Central memory CD8-positive, alpha-beta T cell (primary cell): ENCODE results near the gene ADAMTS16.

Source experiments
- ATAC-seq: fragments of 150-1000 bp; cut with Tn5 transposase; replicated peaks from 2 replicates; pipeline ENCODE4 v1.10.0; 2022; ENCODE audit warnings: mild to moderate bottlenecking, moderate FRiP score, moderate number of reproducible peaks; ENCODE audit not compliant: poor library complexity, severe bottlenecking; ENCODE audit errors: extremely low read depth
- DNase-seq, 2 donors: peaks; one replicate each; pipeline ENCODE4 v3.0.0; 2021; ENCODE audit warnings: low spot score in 2 of 2
- H3K27ac Mint-ChIP-seq: one replicate; pipeline ENCODE4 v1.8.0; 2022; ENCODE audit warnings: low read depth, mild to moderate bottlenecking, moderate library complexity, mixed read lengths
- H3K27me3 Mint-ChIP-seq: one replicate; pipeline ENCODE4 v1.8.0; 2022; ENCODE audit warnings: mixed read lengths
- H3K36me3 Mint-ChIP-seq: one replicate; pipeline ENCODE4 v1.8.0; 2022; ENCODE audit warnings: mild to moderate bottlenecking, moderate library complexity, mixed read lengths; ENCODE audit not compliant: insufficient read depth
- H3K4me1 Mint-ChIP-seq: one replicate; pipeline ENCODE4 v1.8.0; 2022; ENCODE audit warnings: mixed read lengths
- H3K4me3 Mint-ChIP-seq: one replicate; pipeline ENCODE4 v1.8.0; 2022; ENCODE audit warnings: mild to moderate bottlenecking, moderate library complexity, mixed read lengths
- H3K9me3 Mint-ChIP-seq: one replicate; pipeline ENCODE4 v1.8.0; 2022; ENCODE audit warnings: mixed read lengths

ADAMTS16 gene

DNA sequence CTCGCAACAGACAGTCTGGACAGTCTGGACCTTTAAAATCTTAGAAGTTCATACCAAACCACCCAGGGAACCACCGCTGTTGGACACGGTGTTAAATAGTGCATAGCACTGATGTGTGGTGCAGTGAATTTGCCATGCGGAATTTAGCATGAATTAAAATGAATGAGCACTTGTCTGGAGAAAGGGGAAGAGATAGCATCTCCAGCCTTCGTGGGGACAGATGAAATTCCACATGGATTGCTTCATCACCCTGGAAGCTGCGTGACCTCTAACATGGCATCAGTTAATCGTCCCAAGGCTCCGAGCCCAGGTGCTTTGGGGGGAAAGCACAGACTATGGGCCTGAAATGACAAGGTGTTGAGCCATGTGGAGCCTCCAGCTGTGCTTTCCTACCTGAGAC is 91.4 kb downstream of the ADAMTS16 start:
- Mint-ChIP-seq H3K27me3 (no peaks in the 10 kb centered on the region), H3K4me1 (no peaks in the 10 kb centered on the region), H3K36me3 (no peaks in the 10 kb centered on the region), H3K9me3 (no peaks in the 10 kb centered on the region), H3K27ac (no peak overlapping the region), H3K4me3 (no peak overlapping the region)
- ATAC-seq = no peak
- no peak for DNase-seq

DNA sequence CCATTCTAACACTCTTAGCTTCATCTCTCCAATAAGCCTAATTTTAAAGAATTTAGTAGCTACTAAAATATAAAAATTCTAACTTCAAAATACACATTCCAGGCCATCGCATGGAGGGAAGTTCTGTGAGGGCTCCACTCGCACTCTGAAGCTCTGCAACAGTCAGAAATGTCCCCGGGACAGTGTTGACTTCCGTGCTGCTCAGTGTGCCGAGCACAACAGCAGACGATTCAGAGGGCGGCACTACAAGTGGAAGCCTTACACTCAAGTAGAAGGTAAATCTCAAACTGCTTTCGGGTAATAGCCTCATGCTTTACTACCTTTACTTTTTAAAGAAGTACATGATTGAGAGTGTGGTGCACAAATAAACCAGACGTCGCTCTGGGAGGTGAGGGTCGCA is 94.8 kb downstream of the ADAMTS16 start:
- DNase-seq (no peak), ATAC-seq (no peak)
- Mint-ChIP-seq H3K4me1 (no peaks in the 10 kb centered on the region), H3K27ac (no peak overlapping the region), H3K36me3 (no peaks in the 10 kb centered on the region), H3K4me3 (no peak overlapping the region), H3K27me3 (no peaks in the 10 kb centered on the region), H3K9me3 (no peaks in the 10 kb centered on the region)

DNA sequence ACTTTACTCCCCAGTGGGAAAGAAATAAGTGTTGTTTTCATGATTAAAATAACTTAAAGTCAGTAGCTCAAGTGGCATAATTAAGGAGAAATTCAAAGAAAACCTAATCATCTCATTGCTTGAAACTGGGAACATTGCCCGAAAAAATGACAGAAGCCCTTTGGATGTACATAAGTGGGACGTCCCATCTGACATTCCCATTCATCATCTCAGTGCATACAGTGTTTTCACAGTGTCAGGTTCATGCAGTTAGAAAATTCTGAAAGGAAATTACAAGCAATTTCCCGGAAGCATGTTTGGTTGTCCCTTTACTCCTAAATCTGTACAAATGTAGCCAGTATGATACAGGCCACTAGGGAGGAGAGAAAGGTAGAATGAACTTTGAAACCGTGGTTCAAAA is 95.6 kb downstream of the ADAMTS16 start:
- H3K27ac Mint-ChIP-seq = no peak overlapping the region
- no peak for DNase-seq
- H3K4me3 Mint-ChIP-seq = no peak overlapping the region
- H3K4me1 Mint-ChIP-seq = no peaks in the 10 kb centered on the region
- ATAC-seq = no peak
- H3K9me3 Mint-ChIP-seq = no peaks in the 10 kb centered on the region
- no peaks in the 10 kb centered on the region for H3K36me3 Mint-ChIP-seq
- H3K27me3 Mint-ChIP-seq = no peaks in the 10 kb centered on the region

DNA sequence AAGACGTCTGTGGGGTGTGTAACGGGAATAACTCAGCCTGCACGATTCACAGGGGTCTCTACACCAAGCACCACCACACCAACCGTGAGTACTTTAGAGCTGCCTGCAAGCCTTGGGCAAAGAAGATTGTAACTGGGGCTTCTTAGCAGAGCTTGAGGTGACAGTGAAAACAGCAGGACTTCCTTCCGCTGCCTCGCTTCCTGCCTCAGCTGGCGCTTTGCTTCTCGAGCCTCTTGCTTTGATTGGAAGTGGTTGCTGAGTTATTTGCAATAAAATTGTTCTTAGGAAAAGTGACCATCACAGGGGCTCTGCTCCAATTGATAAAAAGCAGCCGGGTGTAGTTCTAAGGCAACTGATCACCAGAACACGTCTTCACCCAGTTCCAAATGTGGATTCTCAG is 99.1 kb downstream of the ADAMTS16 start:
- Mint-ChIP-seq H3K9me3 (no peaks in the 10 kb centered on the region), H3K4me1 (no peaks in the 10 kb centered on the region), H3K27ac (no peak overlapping the region), H3K36me3 (no peaks in the 10 kb centered on the region), H3K27me3 (no peaks in the 10 kb centered on the region), H3K4me3 (no peak overlapping the region)
- DNase-seq = no peak
- no peak for ATAC-seq

DNA sequence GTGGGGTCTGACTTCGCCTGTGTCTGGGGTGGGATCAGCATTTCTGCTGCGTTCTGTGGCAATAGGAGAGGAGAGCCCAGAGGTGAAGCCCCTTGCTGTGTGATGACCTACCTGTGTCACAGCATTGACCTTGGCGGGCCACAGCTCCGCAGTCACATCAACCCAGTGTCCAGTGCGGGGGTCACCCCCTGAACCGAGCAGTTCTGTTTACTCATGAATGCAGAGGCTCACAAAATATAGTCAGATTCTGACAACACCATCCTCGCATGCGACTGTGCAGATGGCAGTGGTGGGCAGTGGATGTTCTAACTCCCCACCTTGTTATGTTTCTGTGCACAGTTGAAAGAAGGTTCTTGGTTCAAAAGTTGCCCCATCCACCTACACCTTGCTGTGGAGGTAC is 100.1 kb downstream of the ADAMTS16 start:
- Mint-ChIP-seq H3K27me3 (no peaks in the 10 kb centered on the region), H3K4me3 (no peak overlapping the region), H3K27ac (no peak overlapping the region), H3K36me3 (no peaks in the 10 kb centered on the region), H3K9me3 (no peaks in the 10 kb centered on the region), H3K4me1 (no peaks in the 10 kb centered on the region)
- no peak for ATAC-seq
- DNase-seq = no peak

DNA sequence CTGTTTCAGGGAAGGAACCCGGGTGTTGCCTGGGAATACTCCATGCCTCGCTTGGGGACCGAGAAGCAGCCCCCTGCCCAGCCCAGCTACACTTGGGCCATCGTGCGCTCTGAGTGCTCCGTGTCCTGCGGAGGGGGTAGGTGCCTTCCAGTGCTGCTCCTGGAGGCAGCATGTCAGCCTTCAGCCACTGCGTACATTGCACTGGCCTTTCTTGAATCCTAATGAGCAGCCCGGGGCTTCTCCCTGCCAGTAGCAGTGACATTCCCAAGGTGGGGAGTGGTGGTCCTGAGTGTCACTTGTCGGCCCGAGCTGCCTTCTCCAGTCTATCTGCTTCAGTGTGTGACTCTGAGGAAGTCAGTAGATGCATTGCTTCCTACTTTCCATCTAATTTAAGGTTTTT is 101.9 kb downstream of the ADAMTS16 start:
- no peaks in the 10 kb centered on the region for H3K36me3 Mint-ChIP-seq
- H3K9me3 Mint-ChIP-seq = no peaks in the 10 kb centered on the region
- no peaks in the 10 kb centered on the region for H3K27me3 Mint-ChIP-seq
- ATAC-seq (no peak), DNase-seq (no peak)
- H3K27ac Mint-ChIP-seq = no peak overlapping the region
- H3K4me3 Mint-ChIP-seq = no peak overlapping the region
- no peaks in the 10 kb centered on the region for H3K4me1 Mint-ChIP-seq

DNA sequence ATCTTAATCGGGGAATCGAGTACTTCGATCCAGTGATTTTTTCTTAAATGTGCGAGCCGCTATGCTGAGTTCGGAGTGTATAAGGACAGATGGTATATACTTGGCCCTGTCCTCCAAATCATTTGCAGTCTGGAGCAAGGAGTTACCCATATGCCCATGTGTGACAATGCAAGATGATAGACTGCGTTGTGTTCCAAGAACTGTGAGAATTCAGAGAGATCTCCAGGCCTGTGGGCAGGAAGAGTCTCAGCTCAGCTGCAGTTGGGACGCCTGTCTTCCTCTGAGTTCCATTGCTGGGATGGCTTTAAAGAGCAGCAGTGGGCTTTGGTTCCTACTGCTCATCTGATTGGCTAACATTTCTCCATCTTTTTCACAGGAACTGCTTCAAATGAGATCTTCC is 106.6 kb downstream of the ADAMTS16 start:
- no peaks in the 10 kb centered on the region for H3K9me3 Mint-ChIP-seq
- no peaks in the 10 kb centered on the region for H3K27me3 Mint-ChIP-seq
- no peaks in the 10 kb centered on the region for H3K4me1 Mint-ChIP-seq
- no peak for DNase-seq
- no peaks in the 10 kb centered on the region for H3K36me3 Mint-ChIP-seq
- ATAC-seq = no peak
- H3K4me3 Mint-ChIP-seq = no peak overlapping the region
- no peak overlapping the region for H3K27ac Mint-ChIP-seq

DNA sequence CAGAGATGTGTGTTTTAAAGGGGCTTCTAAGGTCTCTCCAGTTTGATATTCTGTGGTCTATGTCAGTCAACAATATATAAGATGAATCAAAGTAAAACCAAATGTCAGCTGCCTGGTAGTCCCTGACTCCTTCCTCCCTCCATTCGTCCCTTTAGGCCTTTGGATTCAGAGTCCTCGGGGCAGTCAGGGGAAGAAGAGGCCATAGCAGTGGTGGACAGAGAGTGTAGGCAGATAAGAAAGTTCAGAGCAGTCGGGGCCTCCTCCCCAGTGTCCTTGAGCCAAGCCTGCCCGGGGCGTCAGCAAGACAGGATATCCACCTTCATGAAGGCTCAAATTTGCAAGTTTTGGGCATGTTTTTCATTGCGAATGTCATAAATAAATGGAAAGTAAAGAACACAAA is 110.6 kb downstream of the ADAMTS16 start:
- H3K9me3 Mint-ChIP-seq = no peaks in the 10 kb centered on the region
- no peaks in the 10 kb centered on the region for H3K27me3 Mint-ChIP-seq
- no peaks in the 10 kb centered on the region for H3K36me3 Mint-ChIP-seq
- H3K4me1 Mint-ChIP-seq = no peaks in the 10 kb centered on the region
- DNase-seq = no peak
- no peak overlapping the region for H3K4me3 Mint-ChIP-seq
- H3K27ac Mint-ChIP-seq = no peak overlapping the region
- ATAC-seq = no peak

DNA sequence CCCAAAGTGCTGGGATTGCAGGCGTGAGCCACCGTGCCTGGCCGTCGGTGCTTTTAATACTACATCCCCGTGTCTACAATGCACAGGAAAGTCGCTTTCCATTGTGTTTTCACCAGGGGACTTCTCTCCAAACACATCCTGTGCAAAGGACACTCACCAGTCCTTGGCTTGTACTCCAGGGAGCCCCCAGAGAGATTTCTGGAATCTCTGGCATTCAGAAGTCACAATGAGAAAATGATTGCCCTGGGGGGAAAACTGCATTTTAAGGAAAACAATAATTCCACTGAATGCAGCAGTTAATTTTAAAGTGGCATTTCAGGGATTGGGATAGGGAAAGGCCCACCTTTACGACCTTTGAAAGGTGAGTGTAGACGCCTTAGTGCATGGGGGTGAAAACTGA is 112.0 kb downstream of the ADAMTS16 start:
- Mint-ChIP-seq H3K9me3 (no peaks in the 10 kb centered on the region), H3K27ac (no peak overlapping the region), H3K4me3 (no peak overlapping the region), H3K27me3 (no peaks in the 10 kb centered on the region), H3K36me3 (no peaks in the 10 kb centered on the region), H3K4me1 (no peaks in the 10 kb centered on the region)
- ATAC-seq (no peak), DNase-seq (no peak)

DNA sequence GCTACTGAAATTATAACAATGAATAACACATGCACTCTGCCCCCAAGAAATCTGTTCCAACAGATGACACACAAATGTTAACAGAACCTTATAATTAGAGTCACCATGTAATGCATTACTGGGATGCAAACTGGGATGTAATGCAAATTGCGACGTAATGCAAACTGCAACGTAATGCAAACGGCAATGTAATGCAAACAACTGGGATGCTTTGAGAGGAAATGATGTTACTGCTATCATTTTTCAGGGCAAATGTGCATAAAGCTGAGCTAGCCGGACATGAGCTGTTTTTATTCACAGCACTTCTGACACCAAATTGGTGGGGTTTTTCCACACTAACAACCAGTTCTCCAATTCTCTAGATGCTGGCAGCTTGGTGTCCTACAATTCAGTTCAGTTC is 117.2 kb downstream of the ADAMTS16 start:
- Mint-ChIP-seq H3K4me3 (no peak overlapping the region), H3K4me1 (no peaks in the 10 kb centered on the region), H3K27ac (no peak overlapping the region), H3K36me3 (no peaks in the 10 kb centered on the region), H3K9me3 (no peaks in the 10 kb centered on the region), H3K27me3 (no peaks in the 10 kb centered on the region)
- ATAC-seq (no peak), DNase-seq (no peak)

DNA sequence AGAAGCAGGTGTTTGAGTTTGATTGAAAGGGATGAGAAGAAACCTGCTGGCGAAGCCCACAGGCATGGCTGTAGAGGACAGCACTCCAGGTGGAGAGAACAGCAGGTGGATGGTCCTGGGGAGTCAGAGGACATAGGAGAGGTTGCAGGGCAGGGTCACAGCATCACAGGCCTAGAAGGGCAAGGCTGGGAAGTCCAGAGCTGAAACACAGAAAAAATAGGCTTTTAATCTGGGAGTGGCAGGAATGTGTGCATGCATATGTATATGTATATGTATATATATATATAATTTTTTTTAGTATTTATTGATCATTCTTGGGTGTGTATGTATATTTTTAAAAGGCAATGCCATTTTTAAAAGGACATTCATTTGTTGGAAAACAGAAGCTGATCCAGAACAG is 118.4 kb downstream of the ADAMTS16 start:
- Mint-ChIP-seq H3K4me3 (no peak overlapping the region), H3K27me3 (no peaks in the 10 kb centered on the region), H3K36me3 (no peaks in the 10 kb centered on the region), H3K4me1 (no peaks in the 10 kb centered on the region), H3K27ac (no peak overlapping the region), H3K9me3 (no peaks in the 10 kb centered on the region)
- ATAC-seq (no peak), DNase-seq (no peak)

DNA sequence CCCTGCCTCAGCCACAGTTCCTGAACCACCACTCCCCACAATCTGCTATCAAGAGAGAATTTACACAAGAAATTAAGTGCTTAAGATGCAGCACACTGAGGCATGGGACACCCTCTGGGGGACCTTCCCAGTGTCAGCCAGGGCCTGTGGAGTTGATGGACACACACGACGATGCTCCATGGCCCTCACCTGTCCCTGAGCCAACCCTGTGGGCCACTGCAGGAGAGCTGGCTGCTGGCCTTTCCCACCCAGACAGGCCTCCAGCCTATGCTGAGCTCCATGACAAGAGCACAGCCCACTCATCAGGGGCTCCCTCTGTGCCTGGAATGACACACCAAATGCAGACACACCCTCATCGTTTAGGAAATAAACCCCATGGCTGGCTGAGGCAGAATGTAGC is 124.6 kb downstream of the ADAMTS16 start:
- no peak for ATAC-seq
- Mint-ChIP-seq H3K27me3 (peaks cover 3% of the 10 kb centered on the region), H3K36me3 (no peaks in the 10 kb centered on the region), H3K9me3 (peaks cover 5% of the 10 kb centered on the region), H3K4me3 (no peak overlapping the region), H3K27ac (no peak overlapping the region), H3K4me1 (no peaks in the 10 kb centered on the region)
- no peak for DNase-seq

DNA sequence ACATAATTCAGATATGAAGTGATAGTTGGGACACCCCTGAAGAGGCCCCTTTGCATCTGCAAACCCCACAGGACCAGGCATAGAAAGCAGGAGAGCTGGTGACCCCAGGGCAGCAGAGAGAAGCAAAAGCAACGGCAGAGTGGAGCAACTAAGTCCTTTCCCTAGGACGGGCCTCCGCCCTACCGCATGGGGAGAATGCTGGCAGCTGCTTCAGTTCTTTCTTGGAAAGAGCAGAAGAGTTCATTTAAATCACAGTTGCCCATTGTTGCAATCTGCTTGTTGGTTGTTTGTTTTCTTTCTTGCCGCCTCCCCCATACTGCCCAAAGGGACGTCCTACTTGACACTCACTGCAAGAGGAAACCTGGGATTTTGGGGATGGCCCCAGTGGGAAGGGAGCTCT is 126.2 kb downstream of the ADAMTS16 start:
- Mint-ChIP-seq H3K9me3 (peaks cover 5% of the 10 kb centered on the region), H3K36me3 (no peaks in the 10 kb centered on the region), H3K27ac (no peak overlapping the region), H3K4me3 (no peak overlapping the region), H3K4me1 (no peaks in the 10 kb centered on the region), H3K27me3 (peaks cover 14% of the 10 kb centered on the region)
- ATAC-seq = no peak
- no peak for DNase-seq

DNA sequence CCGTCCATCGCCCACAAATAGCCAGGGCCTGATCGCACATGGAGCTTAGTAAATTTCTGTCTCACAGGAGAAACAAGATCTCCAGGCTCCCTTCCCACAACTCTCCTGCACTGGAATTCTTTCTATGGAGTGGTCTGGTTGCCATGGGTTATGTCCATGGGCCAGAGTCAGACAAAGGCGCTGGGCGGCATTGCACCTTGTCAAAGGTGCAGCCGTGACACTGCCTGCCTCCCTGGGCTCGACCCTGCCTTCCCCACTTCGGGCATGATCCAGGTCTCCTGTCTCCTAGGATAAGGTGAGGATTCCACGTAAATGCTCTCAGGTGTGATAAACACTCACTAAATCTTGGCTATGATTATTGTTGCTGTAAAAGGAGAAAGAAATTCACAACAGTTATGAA is 130.0 kb downstream of the ADAMTS16 start:
- DNase-seq (no peak), ATAC-seq (no peak)
- Mint-ChIP-seq H3K9me3 (peaks cover 1% of the 10 kb centered on the region), H3K27ac (no peak overlapping the region), H3K4me1 (no peaks in the 10 kb centered on the region), H3K36me3 (no peaks in the 10 kb centered on the region), H3K27me3 (peaks cover 20% of the 10 kb centered on the region), H3K4me3 (no peak overlapping the region)
